Stimulated activated CD4-positive, alpha-beta T cell treated with anti-CD3 and anti-CD28 coated beads, Interleukin-15, amount 100 ng/mL, for 48 hours (primary cell): Measurements from ENCODE around the gene MSL2.
"Not testable (repeated sequence)": the region's sequence is repeated elsewhere in the genome, so short reads cannot be mapped to it uniquely, and the experiment has no call there.

Experiments used
- DNase-seq, 2 donors: peaks; one replicate each; pipeline ENCODE4 v3.0.0-alpha.2; 2020; ENCODE audit warnings: low read depth in 2 of 2

The MSL2 gene

DNA sequence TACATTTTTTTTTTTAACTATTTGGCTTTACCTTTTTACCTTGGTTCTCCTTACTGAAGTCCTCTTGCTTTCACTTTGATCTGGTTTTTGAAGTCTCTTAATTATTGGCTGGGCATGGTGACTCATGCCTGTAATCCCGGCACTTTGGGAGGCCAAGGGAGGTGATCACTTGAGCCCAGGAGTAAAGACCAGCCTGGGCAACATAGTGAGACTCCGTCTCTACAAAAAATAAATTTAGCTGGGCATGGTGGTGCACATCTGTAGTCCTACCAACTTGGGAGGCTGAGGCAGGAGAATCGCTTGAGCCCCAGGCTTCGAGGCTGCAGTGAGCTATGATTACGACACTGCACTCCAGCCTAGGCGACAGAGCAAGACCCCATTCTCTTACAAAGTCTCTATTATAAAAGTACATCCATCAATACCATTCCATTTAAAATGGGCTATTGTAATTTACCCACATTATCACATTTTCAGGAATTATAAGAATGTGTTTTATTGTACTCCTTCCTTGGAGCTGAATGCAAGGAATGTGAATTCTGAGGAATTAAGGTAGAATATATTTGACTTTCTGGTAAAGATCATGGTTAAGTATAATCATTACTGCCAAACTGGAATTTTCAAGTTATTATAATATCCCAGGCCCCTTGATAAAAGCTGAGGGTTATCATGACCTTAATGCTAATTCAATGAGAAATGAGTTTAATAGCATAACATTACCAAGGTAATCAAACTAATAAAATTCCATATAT lies 49.0 kb downstream of the MSL2 start:
- DNase-seq: no peak

GRCh38 chr3:136144397-136144796 lies 51.7 kb downstream of the MSL2 start:
- not testable (repeated sequence) for DNase-seq

DNA sequence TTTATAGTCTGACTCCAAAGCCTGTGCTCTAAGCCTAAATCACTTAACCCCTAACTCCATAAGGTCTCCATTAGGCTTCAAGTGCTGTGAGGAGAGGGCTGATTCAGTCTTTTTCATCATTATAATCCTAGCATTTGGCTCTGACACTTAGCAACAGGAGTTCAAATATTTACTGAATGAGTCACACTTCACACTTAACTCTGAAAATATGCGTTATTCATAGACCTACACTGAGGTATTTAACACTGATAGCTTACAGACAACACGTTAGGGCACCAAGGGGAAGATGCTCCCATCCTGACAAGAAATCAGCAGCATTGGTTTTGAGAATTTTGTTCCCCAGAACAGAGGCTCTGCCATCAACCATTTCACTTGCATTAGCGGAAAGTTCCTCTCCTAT lies 53.5 kb downstream of the MSL2 start:
- DNase-seq: no peak

DNA sequence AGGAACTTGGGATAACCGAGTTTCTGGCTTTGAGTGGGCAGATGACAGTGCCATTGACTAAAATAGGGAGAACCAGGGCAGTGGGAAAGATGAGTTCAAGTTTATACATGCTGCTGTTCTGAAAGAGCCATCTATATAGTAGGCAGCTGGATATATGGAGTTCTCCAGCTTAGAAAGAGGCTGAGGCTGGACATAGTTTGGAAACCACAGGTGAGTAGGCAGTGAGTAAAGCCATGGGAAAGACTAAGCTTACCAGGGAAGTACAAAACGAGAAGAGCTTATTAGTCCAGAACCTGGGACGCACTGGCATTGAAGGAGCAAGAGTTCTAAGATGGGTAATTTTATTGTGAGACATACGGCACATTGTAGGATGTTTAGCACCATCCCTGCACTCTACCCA lies 54.2 kb downstream of the MSL2 start:
- DNase-seq: no peak

GRCh38 chr3:136141291-136141785 lies 54.8 kb downstream of the MSL2 start:
- DNase-seq: no peak

DNA sequence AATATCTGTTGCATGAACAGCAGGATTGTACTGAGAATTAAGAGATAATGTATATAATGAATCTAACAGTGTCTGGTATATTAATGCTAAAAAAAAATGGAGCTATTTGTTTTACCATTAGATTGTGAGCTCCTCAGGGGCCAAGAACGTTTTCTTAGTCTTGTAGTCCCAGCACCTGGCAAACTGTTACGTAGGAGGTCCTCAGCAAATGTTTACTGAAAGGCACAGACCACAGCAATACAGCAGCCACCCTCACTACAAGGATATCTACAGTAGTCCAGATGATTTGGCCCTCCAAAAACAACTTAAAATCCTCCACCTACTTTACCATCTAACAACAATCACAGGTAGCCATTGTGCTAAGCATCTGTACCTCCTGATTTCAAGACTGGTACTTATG lies 59.7 kb downstream of the MSL2 start:
- DNase-seq: no peak

DNA sequence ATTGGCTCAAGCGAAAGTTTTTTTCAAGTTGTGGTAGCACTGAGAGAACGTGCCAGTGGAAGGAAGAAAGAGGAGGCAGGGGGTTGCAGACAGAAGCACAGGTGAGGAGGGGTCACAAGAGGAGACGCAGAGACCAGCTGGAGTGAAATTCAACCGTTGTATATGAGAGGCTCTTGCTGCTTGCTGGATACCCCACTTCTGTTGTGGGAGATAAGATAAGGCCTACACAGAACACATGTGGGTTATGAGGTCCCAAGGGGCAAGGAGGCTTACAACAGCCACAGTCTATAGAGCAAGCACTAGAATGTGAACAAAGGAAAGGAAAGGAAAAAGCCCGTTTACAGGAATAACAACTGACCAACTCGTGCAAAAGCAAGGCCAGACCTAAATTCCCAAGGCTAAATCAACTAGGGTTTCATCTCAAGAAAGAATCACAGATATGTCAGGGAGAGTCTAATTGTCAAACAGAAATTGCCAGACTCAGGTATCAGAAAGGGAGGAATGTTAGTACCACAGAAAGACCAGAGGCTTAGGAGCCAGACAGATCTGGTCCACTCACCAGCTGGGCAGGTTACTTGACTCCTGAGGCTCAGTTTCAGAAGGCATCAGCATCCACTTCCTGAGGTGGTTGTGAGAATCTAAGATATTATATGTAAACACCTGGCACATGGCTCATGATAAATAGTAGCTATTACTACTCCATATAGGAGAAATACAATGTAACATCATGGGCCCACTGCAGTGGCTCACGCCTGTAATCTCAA lies 60.9 kb downstream of the MSL2 start:
- DNase-seq: no peak

DNA sequence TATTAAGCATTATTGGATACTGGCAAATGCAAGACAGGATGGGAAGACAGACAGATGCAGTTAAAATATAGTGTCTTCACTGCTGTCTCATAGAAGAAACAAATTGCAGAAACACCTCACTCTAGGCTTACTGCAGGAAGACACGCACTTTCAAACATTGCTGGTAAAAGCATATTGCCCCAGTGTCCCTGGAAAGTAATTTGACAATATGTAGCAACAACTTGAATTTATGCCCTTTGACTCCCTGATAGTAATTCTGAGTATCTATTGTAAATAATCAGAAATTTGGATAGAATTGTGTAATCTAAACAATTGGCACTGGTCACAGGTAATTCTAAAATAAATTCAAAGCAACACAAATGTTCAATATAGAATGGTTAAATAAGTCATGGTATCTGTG lies 62.0 kb downstream of the MSL2 start:
- no peak for DNase-seq

GRCh38 chr3:136131647-136132046 lies 64.5 kb downstream of the MSL2 start:
- not testable (repeated sequence) for DNase-seq

DNA sequence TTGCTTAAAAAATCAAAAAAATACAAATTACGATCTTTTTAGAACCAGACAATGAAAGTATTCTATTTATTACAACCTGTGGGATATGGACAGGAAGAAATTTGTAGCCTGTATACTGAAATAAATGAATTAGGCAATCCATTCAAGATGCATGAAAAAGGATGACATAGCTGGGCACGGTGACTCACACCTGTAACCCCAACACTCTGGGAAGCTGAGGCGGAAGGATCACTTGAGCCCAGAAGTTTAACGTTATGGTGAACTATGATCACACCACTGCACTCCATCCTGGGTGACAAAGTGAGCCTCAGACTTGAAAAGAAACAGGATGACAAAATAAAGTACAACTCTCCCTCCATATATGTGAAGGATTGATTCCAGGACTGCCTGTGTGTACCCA lies 74.1 kb downstream of the MSL2 start:
- DNase-seq: no peak

DNA sequence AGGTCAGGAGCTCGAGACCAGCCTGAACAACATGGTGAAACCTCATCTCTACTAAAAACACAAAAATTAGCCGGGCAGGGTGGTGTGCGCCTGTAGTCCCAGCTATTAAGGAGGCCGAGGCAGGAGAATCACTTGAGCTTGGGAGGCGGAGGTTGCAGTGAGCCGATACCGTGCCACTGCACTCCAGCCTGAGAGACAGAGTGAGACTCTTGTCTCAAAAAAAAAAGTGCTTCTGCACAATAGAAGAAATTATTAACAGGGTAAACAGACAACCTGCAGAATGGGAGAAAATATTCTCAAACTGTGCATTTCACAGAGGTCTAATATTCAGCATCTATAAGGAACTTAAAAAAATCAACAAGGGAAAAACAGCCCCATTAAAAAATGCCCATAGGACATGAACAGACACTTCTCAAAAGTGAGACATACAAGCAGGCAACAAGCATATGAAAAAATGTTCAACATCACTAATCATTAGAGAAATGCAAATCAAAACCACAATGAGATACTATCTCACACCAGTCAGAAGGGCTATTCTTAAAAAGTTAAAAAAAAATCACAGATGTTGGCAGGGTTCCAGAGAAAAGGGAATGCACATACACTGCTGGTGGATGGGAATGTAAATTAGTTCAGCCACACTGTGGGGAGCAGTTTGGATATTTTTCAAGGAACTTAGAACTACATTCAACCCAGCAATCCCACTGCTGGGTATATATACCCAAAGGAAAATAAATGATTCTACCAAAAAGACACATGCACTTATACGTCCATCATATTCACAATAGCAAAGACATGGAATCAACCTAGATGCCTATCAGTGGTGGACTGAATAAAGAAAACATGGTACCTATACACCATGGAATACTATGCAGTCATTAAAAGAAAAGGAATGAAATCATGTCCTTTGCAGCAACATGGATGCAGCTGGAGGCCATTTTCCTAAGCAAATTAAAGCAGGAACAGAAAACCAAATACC lies 75.5 kb downstream of the MSL2 start:
- DNase-seq: no peak

- not testable (repeated sequence) for DNase-seq
Observed at GRCh38 chr3:136119783-136120182, 76.4 kb downstream of the MSL2 start.

DNA sequence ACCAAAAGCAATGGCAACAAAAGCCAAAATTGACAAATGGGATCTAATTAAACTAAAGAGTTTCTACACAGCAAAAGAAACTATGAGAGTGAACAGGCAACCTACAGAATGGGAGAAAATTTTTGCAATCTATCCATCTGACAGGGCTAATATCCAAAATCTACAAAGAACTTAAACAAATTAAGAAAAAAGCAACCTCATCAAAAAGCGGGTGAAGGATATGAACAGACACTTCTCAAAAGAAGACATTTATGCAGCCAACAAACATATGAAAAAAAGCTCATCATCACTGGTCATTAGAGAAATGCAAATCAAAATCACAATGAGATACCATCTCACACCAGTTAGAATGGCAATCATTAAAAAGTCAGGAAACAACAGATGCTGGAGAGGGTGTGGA lies 76.8 kb downstream of the MSL2 start:
- DNase-seq: not testable (repeated sequence)

GRCh38 chr3:136114421-136114820 lies 81.7 kb downstream of the MSL2 start:
- DNase-seq: no peak

DNA sequence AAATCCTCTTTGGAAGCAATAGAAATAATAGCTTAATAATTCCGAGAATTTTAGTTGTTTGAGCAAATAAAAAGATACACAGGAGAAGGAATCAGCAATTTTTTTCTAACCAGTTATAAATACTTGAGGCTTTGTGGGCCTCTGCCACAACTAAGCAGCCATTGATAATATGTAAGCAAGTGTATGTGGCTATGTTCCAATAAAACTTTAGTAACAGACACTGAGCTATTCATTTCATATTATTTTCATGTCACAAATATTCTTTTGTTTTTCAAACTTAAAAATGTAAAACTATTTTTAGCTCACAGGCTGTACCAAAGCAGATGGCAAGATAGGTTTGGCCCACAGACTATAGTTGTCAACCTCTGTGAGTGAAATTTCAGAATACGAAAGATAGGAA lies 85.7 kb downstream of the MSL2 start:
- no peak for DNase-seq

DNA sequence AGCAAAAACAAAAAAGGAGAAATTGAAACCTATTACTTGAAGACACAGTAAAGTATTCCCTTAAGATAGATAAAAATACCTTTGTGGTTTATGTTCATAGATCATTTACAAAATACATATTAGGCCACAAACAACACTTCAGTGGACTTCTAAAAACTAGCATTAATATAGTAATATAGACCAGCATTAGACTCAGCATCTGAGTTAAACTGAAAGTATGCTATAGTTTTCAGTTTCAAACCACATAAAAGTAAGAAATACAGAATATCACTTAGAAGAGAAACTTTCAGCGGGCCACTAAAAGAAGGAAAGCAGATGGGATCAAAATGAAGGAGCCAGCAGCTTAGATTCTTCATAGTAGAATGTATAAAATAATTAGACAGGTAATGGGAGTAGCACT lies 86.6 kb downstream of the MSL2 start:
- no peak for DNase-seq

DNA sequence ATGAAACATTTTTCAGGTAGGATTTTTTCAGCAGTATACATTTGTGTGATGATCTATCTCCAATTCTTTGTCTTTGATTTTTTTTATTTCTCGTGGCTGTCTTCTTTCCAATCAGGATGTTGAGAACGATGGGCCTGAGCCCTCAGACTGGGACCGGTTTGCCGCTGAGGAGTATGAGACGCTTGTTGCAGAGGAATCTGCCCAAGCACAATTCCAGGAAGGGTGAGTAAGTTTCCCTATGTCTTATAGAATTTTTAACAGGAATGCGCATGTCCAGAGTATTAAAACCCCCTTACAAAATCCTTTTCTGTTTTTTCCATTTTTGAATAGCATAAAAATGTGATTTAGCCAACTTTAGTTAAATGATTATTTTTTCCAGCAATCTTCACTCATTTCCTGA lies 90.0 kb downstream of the MSL2 start:
- DNase-seq: no peak

- no peak for DNase-seq
Observed at GRCh38 chr3:136105044-136105443, 91.1 kb downstream of the MSL2 start.
